Measurements from ENCODE around the gene CIROP. TPM values are rescaled to one million over a fixed set of nuclear protein-coding genes. Genes with fewer than 3 reads are reported as not detected.

CIROP gene
- total and polyA plus RNA-seq, 9 of the 15 experiments (the other 6 are each of a cell fraction or from before 2014, with no cell fraction given) = not detected

DNA sequence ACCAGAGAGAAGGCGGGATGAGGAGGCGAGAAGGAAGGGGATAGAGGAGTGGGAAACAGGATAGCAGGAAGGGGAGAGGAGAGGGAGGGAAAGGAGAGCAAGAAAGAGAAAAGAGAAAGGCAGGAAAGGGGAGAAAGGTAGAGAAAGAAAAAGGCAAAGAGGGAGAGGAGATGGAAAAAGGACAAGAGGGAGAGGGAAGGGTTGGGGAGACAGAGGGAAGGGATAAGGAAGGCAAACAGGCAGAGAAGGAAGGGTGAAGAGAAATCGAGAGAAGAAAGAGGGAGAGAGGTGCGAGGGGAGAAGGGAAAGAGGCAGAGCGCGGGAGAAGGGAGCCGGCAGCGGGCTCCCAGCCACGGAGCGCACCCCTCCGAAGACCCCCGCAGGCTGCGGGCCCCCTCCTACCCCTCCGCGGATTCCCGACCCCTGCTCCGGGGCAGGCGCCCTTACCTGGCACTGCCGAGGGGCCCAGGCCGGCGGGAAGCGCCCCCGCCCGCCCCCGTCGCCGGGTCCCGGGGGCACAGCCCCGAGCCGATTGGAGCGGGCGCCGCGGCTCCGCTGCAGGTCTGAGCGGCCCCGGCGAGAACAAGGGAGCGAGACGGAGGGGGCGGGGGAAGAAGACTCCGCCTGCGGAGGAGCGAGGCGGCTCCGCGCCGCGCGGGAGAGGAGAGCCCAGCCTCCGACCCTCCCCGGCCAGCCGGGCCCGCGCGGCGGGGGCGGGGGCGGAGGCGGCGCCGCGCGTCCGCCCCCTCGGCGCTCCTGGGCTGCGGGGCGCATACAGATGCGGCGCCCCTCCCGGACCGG, 47.6 kb downstream of the CIROP start, which contains the start of gene CDH24 (continued):
- TF ChIP-seq MECOM (CRISPR knock-in tag; IDR thresholded peaks at IDR 0.05) = no peak
- no peak for TF ChIP-seq TCFL5 (CRISPR knock-in tag; conservative IDR thresholded peaks at IDR 0.05)
- TF ChIP-seq, protein P1, sequence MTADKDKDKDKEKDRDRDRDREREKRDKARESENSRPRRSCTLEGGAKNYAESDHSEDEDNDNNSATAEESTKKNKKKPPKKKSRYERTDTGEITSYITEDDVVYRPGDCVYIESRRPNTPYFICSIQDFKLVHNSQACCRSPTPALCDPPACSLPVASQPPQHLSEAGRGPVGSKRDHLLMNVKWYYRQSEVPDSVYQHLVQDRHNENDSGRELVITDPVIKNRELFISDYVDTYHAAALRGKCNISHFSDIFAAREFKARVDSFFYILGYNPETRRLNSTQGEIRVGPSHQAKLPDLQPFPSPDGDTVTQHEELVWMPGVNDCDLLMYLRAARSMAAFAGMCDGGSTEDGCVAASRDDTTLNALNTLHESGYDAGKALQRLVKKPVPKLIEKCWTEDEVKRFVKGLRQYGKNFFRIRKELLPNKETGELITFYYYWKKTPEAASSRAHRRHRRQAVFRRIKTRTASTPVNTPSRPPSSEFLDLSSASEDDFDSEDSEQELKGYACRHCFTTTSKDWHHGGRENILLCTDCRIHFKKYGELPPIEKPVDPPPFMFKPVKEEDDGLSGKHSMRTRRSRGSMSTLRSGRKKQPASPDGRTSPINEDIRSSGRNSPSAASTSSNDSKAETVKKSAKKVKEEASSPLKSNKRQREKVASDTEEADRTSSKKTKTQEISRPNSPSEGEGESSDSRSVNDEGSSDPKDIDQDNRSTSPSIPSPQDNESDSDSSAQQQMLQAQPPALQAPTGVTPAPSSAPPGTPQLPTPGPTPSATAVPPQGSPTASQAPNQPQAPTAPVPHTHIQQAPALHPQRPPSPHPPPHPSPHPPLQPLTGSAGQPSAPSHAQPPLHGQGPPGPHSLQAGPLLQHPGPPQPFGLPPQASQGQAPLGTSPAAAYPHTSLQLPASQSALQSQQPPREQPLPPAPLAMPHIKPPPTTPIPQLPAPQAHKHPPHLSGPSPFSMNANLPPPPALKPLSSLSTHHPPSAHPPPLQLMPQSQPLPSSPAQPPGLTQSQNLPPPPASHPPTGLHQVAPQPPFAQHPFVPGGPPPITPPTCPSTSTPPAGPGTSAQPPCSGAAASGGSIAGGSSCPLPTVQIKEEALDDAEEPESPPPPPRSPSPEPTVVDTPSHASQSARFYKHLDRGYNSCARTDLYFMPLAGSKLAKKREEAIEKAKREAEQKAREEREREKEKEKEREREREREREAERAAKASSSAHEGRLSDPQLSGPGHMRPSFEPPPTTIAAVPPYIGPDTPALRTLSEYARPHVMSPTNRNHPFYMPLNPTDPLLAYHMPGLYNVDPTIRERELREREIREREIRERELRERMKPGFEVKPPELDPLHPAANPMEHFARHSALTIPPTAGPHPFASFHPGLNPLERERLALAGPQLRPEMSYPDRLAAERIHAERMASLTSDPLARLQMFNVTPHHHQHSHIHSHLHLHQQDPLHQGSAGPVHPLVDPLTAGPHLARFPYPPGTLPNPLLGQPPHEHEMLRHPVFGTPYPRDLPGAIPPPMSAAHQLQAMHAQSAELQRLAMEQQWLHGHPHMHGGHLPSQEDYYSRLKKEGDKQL (CRISPR knock-in tag; IDR thresholded peaks at IDR 0.05; ENCODE audit: borderline replicate concordance) = no peak
- TF ChIP-seq, protein P2, sequence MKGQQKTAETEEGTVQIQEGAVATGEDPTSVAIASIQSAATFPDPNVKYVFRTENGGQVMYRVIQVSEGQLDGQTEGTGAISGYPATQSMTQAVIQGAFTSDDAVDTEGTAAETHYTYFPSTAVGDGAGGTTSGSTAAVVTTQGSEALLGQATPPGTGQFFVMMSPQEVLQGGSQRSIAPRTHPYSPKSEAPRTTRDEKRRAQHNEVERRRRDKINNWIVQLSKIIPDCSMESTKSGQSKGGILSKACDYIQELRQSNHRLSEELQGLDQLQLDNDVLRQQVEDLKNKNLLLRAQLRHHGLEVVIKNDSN (CRISPR knock-in tag; IDR thresholded peaks at IDR 0.05) = no peak
- TF ChIP-seq, protein P3, sequence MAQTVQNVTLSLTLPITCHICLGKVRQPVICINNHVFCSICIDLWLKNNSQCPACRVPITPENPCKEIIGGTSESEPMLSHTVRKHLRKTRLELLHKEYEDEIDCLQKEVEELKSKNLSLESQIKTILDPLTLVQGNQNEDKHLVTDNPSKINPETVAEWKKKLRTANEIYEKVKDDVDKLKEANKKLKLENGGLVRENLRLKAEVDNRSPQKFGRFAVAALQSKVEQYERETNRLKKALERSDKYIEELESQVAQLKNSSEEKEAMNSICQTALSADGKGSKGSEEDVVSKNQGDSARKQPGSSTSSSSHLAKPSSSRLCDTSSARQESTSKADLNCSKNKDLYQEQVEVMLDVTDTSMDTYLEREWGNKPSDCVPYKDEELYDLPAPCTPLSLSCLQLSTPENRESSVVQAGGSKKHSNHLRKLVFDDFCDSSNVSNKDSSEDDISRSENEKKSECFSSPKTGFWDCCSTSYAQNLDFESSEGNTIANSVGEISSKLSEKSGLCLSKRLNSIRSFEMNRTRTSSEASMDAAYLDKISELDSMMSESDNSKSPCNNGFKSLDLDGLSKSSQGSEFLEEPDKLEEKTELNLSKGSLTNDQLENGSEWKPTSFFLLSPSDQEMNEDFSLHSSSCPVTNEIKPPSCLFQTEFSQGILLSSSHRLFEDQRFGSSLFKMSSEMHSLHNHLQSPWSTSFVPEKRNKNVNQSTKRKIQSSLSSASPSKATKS (CRISPR knock-in tag; IDR thresholded peaks at IDR 0.05) = no peak
- TF ChIP-seq ZNF79 (CRISPR knock-in tag; IDR thresholded peaks at IDR 0.05; ENCODE audit: low read depth) = no peak
- TF ChIP-seq STAT5A (IDR thresholded peaks at IDR 0.05; ENCODE audit: borderline replicate concordance, low read length) = no peak
- no peak for TF ChIP-seq ZNF436 (CRISPR knock-in tag; IDR thresholded peaks at IDR 0.05)
- 0 out of 2 replicates have a peak, but pooled peaks have one; percentile 77 for TF ChIP-seq THRAP3 (IDR thresholded peaks at IDR 0.05; ENCODE audit: borderline replicate concordance)
- TF ChIP-seq TCF7L2 (IDR thresholded peaks at IDR 0.05; ENCODE audit: low read depth, low read length) = no peak
- no peak for TF ChIP-seq TEAD4 (IDR thresholded peaks at IDR 0.05; ENCODE audit: low read length)
- TF ChIP-seq TEAD4 (CRISPR knock-in tag; IDR thresholded peaks at IDR 0.05; ENCODE audit: borderline replicate concordance) = no peak
- TF ChIP-seq DACH1 (IDR thresholded peaks at IDR 0.05; ENCODE audit: partially characterized antibody) = no peak
- TF ChIP-seq NFE2 (IDR thresholded peaks at IDR 0.05; ENCODE audit: low read depth) = no peak
- TF ChIP-seq CBX5 (IDR thresholded peaks at IDR 0.05; ENCODE audit: borderline replicate concordance, low read depth) = no peak
- no peak for TF ChIP-seq HNRNPUL1 (IDR thresholded peaks at IDR 0.05; ENCODE audit: low read length)
- no peak for TF ChIP-seq ZNF584 (CRISPR knock-in tag; IDR thresholded peaks at IDR 0.05; ENCODE audit: low read depth)
- 0 out of 2 replicates have a peak, but pooled peaks have one; percentile 18 for TF ChIP-seq HNRNPL (IDR thresholded peaks at IDR 0.05; ENCODE audit: low read depth, low read length)
- no peak for TF ChIP-seq HIVEP1 (CRISPR knock-in tag; IDR thresholded peaks at IDR 0.05)
- TF ChIP-seq CHCHD3 (CRISPR knock-in tag; IDR thresholded peaks at IDR 0.05) = no peak
- no peak for TF ChIP-seq ZNF507 (tag; conservative IDR thresholded peaks at IDR 0.05)
- TF ChIP-seq CBX1 (IDR thresholded peaks at IDR 0.05; ENCODE audit: low read depth) = no peak
- TF ChIP-seq ZC3H8 (IDR thresholded peaks at IDR 0.05) = no peak

All from K562 (cell line).